ENCODE results near the gene PNPLA5. TPM values are rescaled to one million over a fixed set of nuclear protein-coding genes. Genes with fewer than 3 reads are reported as not detected.
A peak's percentile ranks its signal among the peaks of the same experiment; 100 is the strongest.

PNPLA5 gene
- total RNA-seq, 4 donors from 2014 or later = not detected

DNA sequence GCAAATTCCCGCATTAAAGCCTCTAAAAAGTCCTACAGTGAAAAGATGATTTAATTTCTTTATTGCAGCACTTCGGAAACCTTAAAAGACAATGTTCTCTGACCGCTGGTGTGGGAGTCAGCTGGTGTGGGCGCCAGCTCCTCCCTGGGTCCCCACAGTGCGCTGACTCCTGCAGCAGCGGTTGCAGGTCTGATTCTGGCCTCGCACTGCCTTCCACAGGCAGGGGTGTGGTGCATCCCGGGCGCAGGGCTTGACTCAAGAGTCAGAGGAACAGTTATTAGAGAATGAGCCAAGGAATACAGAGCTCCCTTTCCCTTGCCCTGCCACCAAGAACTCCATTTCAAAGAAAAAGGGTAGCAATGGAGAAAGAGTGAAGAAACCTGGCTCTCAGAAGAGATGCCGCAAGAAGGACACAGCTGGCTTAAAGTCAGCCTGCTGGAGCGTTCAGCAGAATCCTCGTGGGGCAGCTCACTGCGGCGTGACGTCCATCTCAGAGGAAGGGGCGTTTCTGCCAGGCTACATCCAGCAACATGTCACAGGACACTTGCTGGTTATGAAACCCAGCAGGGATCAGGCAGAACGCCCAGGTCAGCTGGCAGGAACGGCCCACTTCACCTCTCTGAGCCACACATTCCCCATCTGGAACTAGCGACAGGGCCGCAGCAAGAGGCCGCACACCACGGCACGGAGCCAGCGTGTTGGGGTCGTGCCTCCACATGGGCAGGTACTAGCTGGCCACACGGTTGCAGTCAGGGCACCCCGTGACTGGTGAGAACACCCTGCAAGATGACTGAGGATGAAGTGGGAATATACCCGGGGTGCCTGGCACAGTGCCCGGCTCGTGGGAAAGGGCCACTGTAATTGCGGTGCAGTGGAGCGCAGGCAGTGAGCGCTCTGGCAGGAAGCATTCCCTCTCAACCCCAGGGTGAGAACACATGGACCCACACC, 61.6 kb downstream of the PNPLA5 start:
- TF ChIP-seq, protein P1, sequence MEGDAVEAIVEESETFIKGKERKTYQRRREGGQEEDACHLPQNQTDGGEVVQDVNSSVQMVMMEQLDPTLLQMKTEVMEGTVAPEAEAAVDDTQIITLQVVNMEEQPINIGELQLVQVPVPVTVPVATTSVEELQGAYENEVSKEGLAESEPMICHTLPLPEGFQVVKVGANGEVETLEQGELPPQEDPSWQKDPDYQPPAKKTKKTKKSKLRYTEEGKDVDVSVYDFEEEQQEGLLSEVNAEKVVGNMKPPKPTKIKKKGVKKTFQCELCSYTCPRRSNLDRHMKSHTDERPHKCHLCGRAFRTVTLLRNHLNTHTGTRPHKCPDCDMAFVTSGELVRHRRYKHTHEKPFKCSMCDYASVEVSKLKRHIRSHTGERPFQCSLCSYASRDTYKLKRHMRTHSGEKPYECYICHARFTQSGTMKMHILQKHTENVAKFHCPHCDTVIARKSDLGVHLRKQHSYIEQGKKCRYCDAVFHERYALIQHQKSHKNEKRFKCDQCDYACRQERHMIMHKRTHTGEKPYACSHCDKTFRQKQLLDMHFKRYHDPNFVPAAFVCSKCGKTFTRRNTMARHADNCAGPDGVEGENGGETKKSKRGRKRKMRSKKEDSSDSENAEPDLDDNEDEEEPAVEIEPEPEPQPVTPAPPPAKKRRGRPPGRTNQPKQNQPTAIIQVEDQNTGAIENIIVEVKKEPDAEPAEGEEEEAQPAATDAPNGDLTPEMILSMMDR (IDR thresholded peaks at IDR 0.05) = no peak
- H3K27me3 ChIP-seq = no peaks in the 10 kb centered on the region
- no peaks in the 10 kb centered on the region for H3K36me3 ChIP-seq
- intact Hi-C loops (cut with DNase I; ENCODE audit: low total_unique reads) = no loop called here
- H3K27ac ChIP-seq = no peak overlapping the region
- no peak overlapping the region for H3K4me3 ChIP-seq
- no peaks in the 10 kb centered on the region for H3K9me3 ChIP-seq
- peak in 1 of 2 donors; percentile 40 for DNase-seq
- H3K4me1 ChIP-seq = peaks cover 0 to 8% of the 10 kb centered on the region in 2 donors

Other genes starting within 250 kb of the PNPLA5 start
- gene EFCAB6, start 79.7 kb downstream of the PNPLA5 start, total RNA-seq = 1 to 10 TPM; 2.0 to 8.4 (median 5.7) TPM
- gene SULT4A1, start 29.5 kb downstream of the PNPLA5 start, total RNA-seq = 1 to 10 TPM in 1 of 4 donors, not detected in 3; 2.1 TPM
- gene PNPLA3, start 31.8 kb upstream of the PNPLA5 start, total RNA-seq = 1 to 10 TPM in 1 of 4 donors, under 1 TPM in 1, not detected in 2; 0.58 to 1.3 TPM
- gene SAMM50, start 63.4 kb upstream of the PNPLA5 start, total RNA-seq = 10 to 100 TPM; 16.2 to 58.2 (median 24.8) TPM
- gene PARVB, start 132.3 kb upstream of the PNPLA5 start, total RNA-seq = 10 to 100 TPM; 27.7 to 88.5 (median 41.7) TPM